Endothelial cell of umbilical vein (primary cell): ENCODE measurements around the gene BACH2. TPM values are rescaled to one million over a fixed set of nuclear protein-coding genes. Genes with fewer than 3 reads are reported as not detected.
"Not testable (repeated sequence)": the region's sequence is repeated elsewhere in the genome, so short reads cannot be mapped to it uniquely, and the experiment has no call there.

Experiments used
- BruUV-seq: library from RNA; stranded (reverse); fragments of 400-500 nt; replicated peaks from 2 replicates; lab custom pipeline; 2021; lab: Mats Ljungman, UMichigan
- CTCF ChIA-PET: fragments of 300-600, 350-600 bp; sonication (Branson Sonifier 250); formaldehyde crosslinking; loops from one replicate; lab custom pipeline; 2021; ENCODE audit warnings: antibody characterized with exemption, inconsistent platforms; lab: Charles Lee
- POLR2A ChIA-PET: fragments of 300-600, 350-600 bp; sonication (Branson Sonifier 250); formaldehyde crosslinking; loops from one replicate; lab custom pipeline; 2021; ENCODE audit warnings: antibody characterized with exemption, inconsistent platforms; lab: Charles Lee
- DNase-seq: peaks from one replicate; pipeline ENCODE4 v3.0.0-alpha.2; 2011; ENCODE audit warnings: low read depth, low spot score
- FAIRE-seq: peaks from 2 replicates; lab custom pipeline; 2011; peaks lifted over from hg19 to GRCh38; lab: Jason Lieb, UNC
- H2AFZ ChIP-seq: 2 replicates; pipeline ENCODE4 v1.6.0; 2012; ENCODE audit warnings: low read depth, low read length, control low read depth, inconsistent platforms
- H3K27ac ChIP-seq: 2 replicates; pipeline ENCODE4 v1.5.1; 2011; ENCODE audit warnings: low read depth, mild to moderate bottlenecking, control low read depth, low read length, moderate library complexity; ENCODE audit not compliant: insufficient read depth
- H3K27me3 ChIP-seq, 2 experiments: 2 replicates each; pipeline versions ENCODE4 v1.6.0 to v1.6.1; 2011; ENCODE audit warnings: low read length in 2 of 2, mixed read lengths in 1 of 2; ENCODE audit not compliant: control insufficient read depth in 2 of 2, insufficient read depth in 2 of 2
- H3K36me3 ChIP-seq, 2 experiments: 2 replicates in 1 of 2; 3 replicates in 1 of 2; pipeline ENCODE4 v1.5.1; 2011; ENCODE audit warnings: low read length in 2 of 2, mild to moderate bottlenecking in 1 of 2, moderate library complexity in 1 of 2; ENCODE audit not compliant: control insufficient read depth in 2 of 2, insufficient read depth in 2 of 2; ENCODE audit errors: extremely low read depth in 1 of 2
- H3K4me1 ChIP-seq: 3 replicates; pipeline ENCODE4 v1.5.1; 2011; ENCODE audit warnings: mild to moderate bottlenecking, low read length; ENCODE audit not compliant: control insufficient read depth, insufficient read depth; ENCODE audit errors: extremely low read depth
- H3K4me2 ChIP-seq: 2 replicates; pipeline ENCODE4 v1.6.1; 2011; ENCODE audit warnings: low read length, control low read depth, mixed read lengths; ENCODE audit not compliant: insufficient read depth
- H3K4me3 ChIP-seq, 3 experiments: fragments of 200-600 bp in 1 of 3; sonication (generic), shearing (Covaris generic) in 1 of 3; replicated peaks in 1 of 3; 2 replicates each; pipeline ENCODE4 v1.5.1; 2011 to 2016; ENCODE audit warnings: control low read depth in 3 of 3, low read length in 3 of 3, mild to moderate bottlenecking in 2 of 3, inconsistent platforms in 1 of 3, low read depth in 1 of 3, moderate library complexity in 1 of 3; ENCODE audit not compliant: insufficient read depth in 1 of 3
- H3K79me2 ChIP-seq: 2 replicates; pipeline ENCODE4 v1.6.0; 2012; ENCODE audit warnings: low read length, inconsistent platforms; ENCODE audit not compliant: control insufficient read depth, insufficient read depth
- H3K9ac ChIP-seq: replicated peaks from 2 replicates; pipeline ENCODE3; 2011; ENCODE audit warnings: low read length, control low read depth; ENCODE audit not compliant: insufficient read depth; ENCODE audit errors: extremely low read depth
- H3K9me1 ChIP-seq: replicated peaks from 3 replicates; pipeline ENCODE4 v1.6.0; 2011; ENCODE audit warnings: mild to moderate bottlenecking, low read length; ENCODE audit not compliant: control insufficient read depth, insufficient read depth; ENCODE audit errors: extremely low read depth
- H3K9me3 ChIP-seq: replicated peaks from 2 replicates; pipeline ENCODE4 v1.5.1; 2012; ENCODE audit warnings: low read length, inconsistent platforms; ENCODE audit not compliant: control insufficient read depth, insufficient read depth
- H4K20me1 ChIP-seq: replicated peaks from 2 replicates; pipeline ENCODE3; 2011; ENCODE audit warnings: mild to moderate bottlenecking, low read length; ENCODE audit not compliant: control insufficient read depth, insufficient read depth; ENCODE audit errors: extremely low read depth
- FOS ChIP-seq: IDR thresholded peaks from 2 replicates; pipeline ENCODE4 v1.6.1; 2011; ENCODE audit warnings: mild to moderate bottlenecking, low read length, moderate library complexity, borderline replicate concordance; ENCODE audit not compliant: insufficient read depth
- GATA2 ChIP-seq: IDR thresholded peaks from 2 replicates; pipeline ENCODE4 v1.7.0; 2011; ENCODE audit warnings: low read depth, mild to moderate bottlenecking, moderate library complexity, mixed read lengths, low read length; ENCODE audit not compliant: insufficient read length, insufficient read depth
- JUN ChIP-seq: IDR thresholded peaks from 2 replicates; pipeline ENCODE4 v1.6.1; 2011; ENCODE audit warnings: borderline replicate concordance, low read depth; ENCODE audit not compliant: insufficient read length, insufficient read depth
- MYC ChIP-seq: IDR thresholded peaks from one replicate; pipeline ENCODE4 v1.6.1; 2011; ENCODE audit warnings: mild to moderate bottlenecking, low read depth, low read length
- POLR2AphosphoS5 ChIP-seq: IDR thresholded peaks from 2 replicates; pipeline ENCODE4 v1.6.1; 2012; ENCODE audit warnings: low read depth, mild to moderate bottlenecking, control low read depth, low read length, moderate library complexity; ENCODE audit not compliant: insufficient read depth
- dilution Hi-C: fragments of 300-500 bp; cut with MboI; formaldehyde crosslinking; loops from one replicate; pipeline ENCODE4 v1.15.0; 2019; ENCODE audit warnings: low sequenced_read_pairs; ENCODE audit not compliant: extremely low pct_ligation_motif_present
- intact Hi-C: fragments of 100-400 bp; cut with micrococcal nuclease; formaldehyde crosslinking; loops from one replicate; pipeline ENCODE4 v1.10.0; 2022
- polyA plus RNA-seq, 4 experiments: library from polyadenylated mRNA; depleted of rRNA in 3 of 4; stranded (reverse) in 3 of 4; unstranded in 1 of 4; fragments of >200 nt; gene quantifications; 2 replicates each; pipeline versions ENCODE4 v1.2.1 to v1.2.3, GENCODE V29; 2011 to 2012; ENCODE audit warnings: missing spikeins in 1 of 4
- total RNA-seq: library from RNA; stranded (reverse); gene quantifications from 2 replicates; pipeline ENCODE4 v1.2.3, GENCODE V29; 2021
- TF ChIP-seq, protein P1 (sequence below), 2 donors: IDR thresholded peaks; 1 replicate in 1 of 2; 2 replicates in 1 of 2; pipeline ENCODE4 v1.5.1; 2011; ENCODE audit warnings: low read length in 2 of 2, mild to moderate bottlenecking in 2 of 2, moderate library complexity in 2 of 2, control low read depth in 1 of 2, inconsistent platforms in 1 of 2, low read depth in 1 of 2; ENCODE audit not compliant: insufficient read depth in 1 of 2; ENCODE audit errors: extremely low read depth in 1 of 2

Gene BACH2
- total and polyA plus RNA-seq, 2 donors (not counting 3 experiments of a cell fraction or from before 2014, with no cell fraction given) = 1.7 to 5.6 TPM

DNA sequence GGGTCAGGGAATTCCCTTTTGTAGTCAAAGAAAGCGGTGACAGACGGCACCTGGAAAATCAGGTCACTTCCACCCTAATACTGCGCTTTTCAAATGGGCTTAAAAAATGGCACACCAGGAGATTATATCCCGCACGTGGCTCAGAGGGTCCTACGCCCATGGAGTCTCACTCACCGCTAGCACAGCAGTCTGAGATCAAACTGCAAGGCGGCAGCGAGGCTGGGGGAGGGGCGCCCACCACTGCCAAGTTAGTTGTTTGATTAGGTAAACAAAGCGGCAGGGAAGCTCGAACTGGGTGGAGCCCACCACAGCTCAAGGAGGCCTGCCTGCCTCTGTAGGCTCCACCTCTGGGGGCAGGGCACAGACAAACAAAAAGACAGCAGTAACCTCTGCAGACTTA lies 242.4 kb downstream of the BACH2 start:
- H3K9ac ChIP-seq, dilution Hi-C loops, BruUV-seq, H3K27ac ChIP-seq, H3K4me1 ChIP-seq, H3K4me3 ChIP-seq, H3K36me3 ChIP-seq, H3K4me2 ChIP-seq, H2AFZ ChIP-seq, FAIRE-seq, H3K27me3 ChIP-seq, H3K9me1 ChIP-seq, CTCF ChIA-PET, H3K9me3 ChIP-seq, H4K20me1 ChIP-seq, intact Hi-C loops, DNase-seq, H3K79me2 ChIP-seq, POLR2A ChIA-PET: not testable (repeated sequence)

DNA sequence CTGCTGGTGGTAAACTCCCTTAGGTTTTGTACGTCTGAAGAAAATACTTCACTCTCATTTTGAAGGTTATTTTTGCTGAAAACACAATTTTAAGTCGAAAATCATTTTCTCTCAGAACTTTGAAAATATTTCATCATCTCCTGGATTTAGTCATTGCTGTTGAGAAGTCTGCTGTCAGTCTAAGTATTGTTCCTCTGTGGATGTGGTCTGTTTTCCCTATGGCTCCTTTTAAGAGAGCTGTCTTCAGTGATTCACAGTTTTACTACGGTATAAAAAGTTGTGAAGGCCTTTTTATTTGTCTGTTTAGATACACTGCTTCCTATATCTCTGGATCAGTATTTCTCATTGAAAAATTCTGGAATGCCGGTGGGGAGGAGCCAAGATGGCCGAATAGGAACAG lies 243.0 kb downstream of the BACH2 start:
- Histone ChIP-seq H3K9ac (no peak overlapping the region), H3K4me1 (no peaks in the 10 kb centered on the region), H3K4me3 (no peak overlapping the region), H3K27me3 (no peaks in the 10 kb centered on the region), H2AFZ (no peak overlapping the region), H3K79me2 (no peaks in the 10 kb centered on the region), H4K20me1 (no peaks in the 10 kb centered on the region), H3K9me3 (no peaks in the 10 kb centered on the region), H3K9me1 (no peaks in the 10 kb centered on the region), H3K36me3 (no peaks in the 10 kb centered on the region), H3K27ac (no peak overlapping the region), H3K4me2 (no peak overlapping the region)
- FAIRE-seq = no peak
- intact Hi-C loops = no loop called here
- BruUV-seq = no TSS peak
- ChIA-PET POLR2A (no interaction called here), CTCF (no interaction called here)
- dilution Hi-C loops = no loop called here
- no peak for DNase-seq
- TF ChIP-seq FOS (no peak), GATA2 (no peak), JUN (no peak), POLR2AphosphoS5 (no peak), MYC (no peak)
- TF ChIP-seq, protein P1, sequence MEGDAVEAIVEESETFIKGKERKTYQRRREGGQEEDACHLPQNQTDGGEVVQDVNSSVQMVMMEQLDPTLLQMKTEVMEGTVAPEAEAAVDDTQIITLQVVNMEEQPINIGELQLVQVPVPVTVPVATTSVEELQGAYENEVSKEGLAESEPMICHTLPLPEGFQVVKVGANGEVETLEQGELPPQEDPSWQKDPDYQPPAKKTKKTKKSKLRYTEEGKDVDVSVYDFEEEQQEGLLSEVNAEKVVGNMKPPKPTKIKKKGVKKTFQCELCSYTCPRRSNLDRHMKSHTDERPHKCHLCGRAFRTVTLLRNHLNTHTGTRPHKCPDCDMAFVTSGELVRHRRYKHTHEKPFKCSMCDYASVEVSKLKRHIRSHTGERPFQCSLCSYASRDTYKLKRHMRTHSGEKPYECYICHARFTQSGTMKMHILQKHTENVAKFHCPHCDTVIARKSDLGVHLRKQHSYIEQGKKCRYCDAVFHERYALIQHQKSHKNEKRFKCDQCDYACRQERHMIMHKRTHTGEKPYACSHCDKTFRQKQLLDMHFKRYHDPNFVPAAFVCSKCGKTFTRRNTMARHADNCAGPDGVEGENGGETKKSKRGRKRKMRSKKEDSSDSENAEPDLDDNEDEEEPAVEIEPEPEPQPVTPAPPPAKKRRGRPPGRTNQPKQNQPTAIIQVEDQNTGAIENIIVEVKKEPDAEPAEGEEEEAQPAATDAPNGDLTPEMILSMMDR (IDR thresholded peaks at IDR 0.05; ENCODE audit: extremely low read depth in 1 of 2, insufficient read depth in 1 of 2, low read depth in 1 of 2, low read length in 2 of 2) = no peak
